GM12875 (cell line): ENCODE data around the gene DCP2.

Experiments
- H3K4me3 ChIP-seq: one replicate; pipeline ENCODE4 v1.5.1; 2011; ENCODE audit warnings: low read depth, low read length, control low read depth
- TF ChIP-seq, protein P1 (sequence below): IDR thresholded peaks from 2 replicates; pipeline ENCODE4 v1.5.1; 2011; ENCODE audit warnings: low read depth, mild to moderate bottlenecking, control low read depth, inconsistent platforms, low read length, moderate library complexity, borderline replicate concordance; ENCODE audit not compliant: insufficient read depth

The DCP2 gene

DNA sequence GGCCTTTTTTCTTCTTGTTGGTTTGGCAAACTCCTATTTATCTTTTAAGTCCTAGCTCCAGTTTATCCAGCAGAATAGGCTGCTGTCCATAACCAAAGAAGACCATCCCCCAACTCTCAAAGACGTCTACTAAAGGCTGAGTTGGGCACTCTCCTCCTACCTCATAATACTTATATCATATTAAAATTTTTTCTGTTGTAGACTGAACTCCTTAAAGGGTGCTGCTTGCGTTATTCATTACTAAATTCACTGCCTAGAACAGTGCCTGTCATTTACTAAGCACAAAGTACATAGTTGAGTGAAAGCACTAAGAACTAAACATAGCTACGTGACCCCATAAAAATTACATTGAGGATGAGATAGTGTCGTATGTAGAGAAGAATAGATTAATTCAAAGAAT, 21.7 kb downstream of the DCP2 start:
- TF ChIP-seq, protein P1, sequence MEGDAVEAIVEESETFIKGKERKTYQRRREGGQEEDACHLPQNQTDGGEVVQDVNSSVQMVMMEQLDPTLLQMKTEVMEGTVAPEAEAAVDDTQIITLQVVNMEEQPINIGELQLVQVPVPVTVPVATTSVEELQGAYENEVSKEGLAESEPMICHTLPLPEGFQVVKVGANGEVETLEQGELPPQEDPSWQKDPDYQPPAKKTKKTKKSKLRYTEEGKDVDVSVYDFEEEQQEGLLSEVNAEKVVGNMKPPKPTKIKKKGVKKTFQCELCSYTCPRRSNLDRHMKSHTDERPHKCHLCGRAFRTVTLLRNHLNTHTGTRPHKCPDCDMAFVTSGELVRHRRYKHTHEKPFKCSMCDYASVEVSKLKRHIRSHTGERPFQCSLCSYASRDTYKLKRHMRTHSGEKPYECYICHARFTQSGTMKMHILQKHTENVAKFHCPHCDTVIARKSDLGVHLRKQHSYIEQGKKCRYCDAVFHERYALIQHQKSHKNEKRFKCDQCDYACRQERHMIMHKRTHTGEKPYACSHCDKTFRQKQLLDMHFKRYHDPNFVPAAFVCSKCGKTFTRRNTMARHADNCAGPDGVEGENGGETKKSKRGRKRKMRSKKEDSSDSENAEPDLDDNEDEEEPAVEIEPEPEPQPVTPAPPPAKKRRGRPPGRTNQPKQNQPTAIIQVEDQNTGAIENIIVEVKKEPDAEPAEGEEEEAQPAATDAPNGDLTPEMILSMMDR: no peak
- H3K4me3 ChIP-seq: no peak overlapping the region

DNA sequence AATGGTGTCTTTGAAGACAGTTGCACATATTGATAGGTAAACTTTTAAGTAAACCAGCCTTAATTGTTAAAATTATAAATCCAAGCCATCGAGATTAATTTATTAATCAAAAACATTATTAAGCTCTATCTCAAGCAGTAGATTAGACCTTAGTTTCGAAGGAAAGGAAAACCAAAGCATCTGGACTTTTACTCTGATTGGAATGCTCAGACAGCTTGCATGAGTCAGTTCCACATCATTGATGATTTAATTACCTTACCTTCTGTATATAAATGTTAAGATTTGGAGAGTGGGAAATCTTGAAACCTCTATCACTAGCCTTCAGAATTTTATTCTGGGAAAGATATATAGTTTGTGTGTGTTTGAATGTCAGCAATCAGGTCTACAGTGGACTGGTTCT, 23.9 kb downstream of the DCP2 start:
- H3K4me3 ChIP-seq: no peak overlapping the region
- TF ChIP-seq, protein P1: no peak

DNA sequence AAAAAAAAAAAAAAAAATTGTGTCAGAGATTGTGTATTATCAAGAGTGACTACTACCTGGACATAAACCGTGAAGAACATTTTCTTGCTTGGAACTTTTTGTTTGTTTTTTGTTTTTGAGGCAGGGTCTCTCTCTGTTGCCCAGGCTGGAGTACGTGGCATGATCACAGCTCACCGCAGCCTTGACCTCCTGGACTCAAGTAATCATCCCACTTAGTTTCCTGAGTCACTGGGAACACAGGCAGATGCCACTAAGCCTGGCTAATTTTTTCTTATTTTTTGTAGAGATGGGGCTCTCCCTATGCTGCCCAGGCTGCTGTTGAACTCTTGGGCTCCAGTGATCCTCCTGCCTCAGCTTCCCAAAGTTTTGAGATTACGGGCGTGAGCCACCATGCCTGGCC, 25.8 kb downstream of the DCP2 start:
- TF ChIP-seq, protein P1: no peak

DNA sequence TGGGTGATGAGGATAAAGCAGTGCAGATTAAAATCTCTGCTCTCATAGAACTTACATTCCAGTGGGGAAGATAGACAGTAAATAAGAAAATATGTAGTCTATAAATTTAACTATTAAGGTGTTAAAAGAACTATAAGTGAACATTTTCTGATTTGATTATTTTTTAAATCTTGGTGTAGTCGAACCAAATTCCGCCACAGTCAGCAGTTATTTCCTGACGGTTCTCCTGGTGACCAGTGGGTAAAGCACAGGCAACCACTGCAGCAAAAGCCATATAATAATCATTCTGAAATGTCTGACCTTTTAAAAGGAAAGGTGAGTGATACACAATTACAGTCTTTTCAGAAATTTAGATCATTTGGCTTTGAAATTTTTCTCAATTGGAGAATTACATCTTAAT, 27.2 kb downstream of the DCP2 start:
- TF ChIP-seq, protein P1: no peak
- H3K4me3 ChIP-seq: no peak overlapping the region

More for the DNA sequence above, 25.8 kb downstream of the DCP2 start:
- H3K4me3 ChIP-seq: no peak overlapping the region

DNA sequence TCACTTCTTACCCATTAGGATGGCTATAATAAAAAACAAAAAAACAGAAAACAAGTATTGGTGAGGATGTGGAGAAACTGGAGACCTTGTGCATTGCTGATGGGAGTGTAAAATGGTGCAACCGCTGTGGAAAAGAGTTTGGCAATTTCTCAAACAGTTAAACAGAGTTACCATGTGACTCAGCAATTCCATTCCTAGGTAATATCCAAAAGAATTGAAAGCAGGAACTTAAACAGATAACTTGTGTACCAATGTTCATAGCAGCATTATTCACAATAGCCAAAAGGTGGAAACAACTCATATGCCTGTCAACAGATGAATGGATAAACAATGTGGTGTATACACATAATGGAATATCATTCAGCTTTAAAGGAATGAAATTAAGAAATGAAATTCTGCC, 28.9 kb downstream of the DCP2 start:
- no peak overlapping the region for H3K4me3 ChIP-seq
- TF ChIP-seq, protein P1: no peak

GRCh38 chr5:113017881-113018635, 41.5 kb downstream of the DCP2 start:
- TF ChIP-seq, protein P1: no peak
- no peak overlapping the region for H3K4me3 ChIP-seq
